Stimulated activated CD8-positive, alpha-beta memory T cell treated with anti-CD3 and anti-CD28 coated beads, Interleukin-4, amount 100 ng/mL, for 4 hours (primary cell): Measurements from ENCODE around the gene CCDC149.
"Not testable (repeated sequence)": the region's sequence is repeated elsewhere in the genome, so short reads cannot be mapped to it uniquely, and the experiment has no call there.

Experiments used
- DNase-seq, 2 donors: peaks; one replicate each; pipeline ENCODE4 v3.0.0-alpha.2; 2020; ENCODE audit warnings: low read depth in 2 of 2, low spot score in 1 of 2

Gene CCDC149

DNA sequence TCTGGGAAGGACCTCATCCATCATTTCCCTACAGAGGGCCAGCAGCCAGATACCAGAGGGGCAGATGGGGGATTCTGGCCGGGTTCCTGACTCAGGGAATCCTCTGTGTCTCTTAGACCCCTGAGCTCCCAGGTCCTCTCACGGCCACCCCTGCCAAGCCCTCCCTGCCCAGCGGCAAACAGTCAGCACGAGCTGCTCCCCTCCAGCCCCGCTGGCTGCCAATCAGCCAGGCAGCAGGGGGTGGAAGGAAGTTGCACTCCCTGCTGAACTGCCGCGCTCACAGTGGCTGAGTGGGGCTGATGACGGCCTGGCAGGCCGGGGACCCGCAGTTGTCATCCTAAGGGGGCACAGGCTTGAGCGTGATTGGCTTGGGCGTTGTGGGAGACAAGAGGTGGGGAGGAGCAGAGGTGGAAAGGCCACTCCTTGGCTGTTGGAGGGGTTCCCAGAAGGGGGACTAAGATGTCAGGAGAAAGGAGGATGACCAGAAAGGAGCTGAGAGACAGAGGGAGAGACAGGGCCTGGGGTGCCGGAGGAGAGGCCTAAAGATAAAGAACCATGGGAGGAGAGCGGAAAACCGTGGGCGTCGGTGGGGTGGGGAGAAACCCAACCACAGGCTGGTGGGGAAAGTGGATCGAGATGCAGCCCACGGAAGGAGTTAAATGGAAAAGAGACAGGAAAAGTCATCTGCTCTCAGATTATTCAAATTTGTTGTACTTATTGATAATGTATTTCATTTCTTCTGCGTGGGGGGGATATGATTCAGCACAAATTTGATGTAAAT is 4.4 kb upstream of the CCDC149 start:
- DNase-seq: no peak

DNA sequence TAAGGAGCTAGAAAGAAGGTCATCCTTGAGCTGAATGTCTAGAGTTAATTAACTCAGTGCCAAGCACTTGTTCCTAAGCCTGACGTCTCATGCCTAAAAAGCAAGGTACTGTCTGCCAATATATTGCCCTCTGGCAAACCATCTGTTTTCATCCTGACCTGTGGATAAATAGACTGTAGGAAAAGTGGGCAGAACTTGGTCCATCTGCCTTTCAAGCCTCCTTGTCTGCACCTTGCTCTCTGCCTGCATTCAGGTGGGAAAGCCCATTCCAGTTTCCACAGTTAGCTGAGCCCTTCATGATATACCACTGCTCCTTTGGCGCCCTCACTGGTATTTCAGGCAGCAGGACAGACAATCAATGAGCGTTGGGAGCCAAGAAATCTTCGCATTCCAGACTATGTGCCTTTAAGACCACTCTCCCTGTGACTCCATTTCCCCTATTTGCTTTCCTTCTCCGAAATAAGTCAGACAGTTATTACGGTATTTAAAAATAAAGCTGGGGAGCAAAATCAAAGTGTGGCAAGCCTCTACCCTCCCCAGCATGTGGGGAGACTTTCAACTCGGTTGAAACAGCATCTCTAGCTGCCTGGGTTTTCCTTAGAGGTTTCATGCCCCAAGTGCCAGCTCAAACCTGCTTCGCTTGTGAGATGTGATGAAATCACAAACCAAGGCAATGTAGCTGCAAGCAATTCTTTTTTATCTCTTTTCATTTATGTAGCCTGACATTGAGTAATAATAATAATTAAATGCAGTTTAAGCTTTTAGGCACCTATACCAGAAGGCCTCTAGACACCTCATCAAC is 2.5 kb upstream of the CCDC149 start:
- DNase-seq: no peak

DNA sequence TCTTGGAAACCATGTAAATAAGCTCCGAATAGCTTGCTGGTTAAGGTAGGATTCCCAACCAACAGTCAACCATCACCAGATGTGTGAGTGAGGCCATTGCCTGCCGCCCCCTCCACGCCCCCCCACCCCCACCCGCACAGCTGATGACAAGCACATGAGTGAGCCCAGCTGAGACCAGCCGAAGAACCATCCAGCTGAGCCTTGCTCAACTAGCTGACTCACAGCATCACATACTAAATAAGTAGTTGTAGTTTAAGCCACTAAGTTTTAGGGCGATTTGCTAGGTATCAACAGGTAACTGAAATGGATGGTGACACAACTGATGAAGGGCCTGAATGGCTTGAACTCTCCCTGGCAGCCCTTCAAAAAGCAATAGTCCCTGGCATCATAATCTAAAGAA is 1.6 kb upstream of the CCDC149 start:
- DNase-seq: no peak

DNA sequence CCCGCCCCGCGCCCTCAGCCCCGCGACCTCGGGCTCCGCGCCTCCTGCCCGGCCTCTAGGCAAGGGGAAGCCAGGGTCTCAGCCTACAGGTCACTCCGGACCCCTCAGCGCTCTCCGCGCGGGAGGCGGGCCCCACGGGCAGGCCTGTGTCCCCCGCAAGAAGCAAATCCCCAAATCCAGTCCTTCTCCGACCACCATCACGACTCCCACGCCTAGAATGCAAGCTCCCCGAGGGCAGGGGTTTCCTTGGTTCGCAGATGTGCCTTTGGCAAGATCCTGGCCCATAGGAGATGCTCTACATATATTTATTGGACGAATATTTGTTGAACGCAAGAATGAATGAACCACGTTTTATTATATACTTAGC is 260 bp upstream of the CCDC149 start:
- no peak for DNase-seq

DNA sequence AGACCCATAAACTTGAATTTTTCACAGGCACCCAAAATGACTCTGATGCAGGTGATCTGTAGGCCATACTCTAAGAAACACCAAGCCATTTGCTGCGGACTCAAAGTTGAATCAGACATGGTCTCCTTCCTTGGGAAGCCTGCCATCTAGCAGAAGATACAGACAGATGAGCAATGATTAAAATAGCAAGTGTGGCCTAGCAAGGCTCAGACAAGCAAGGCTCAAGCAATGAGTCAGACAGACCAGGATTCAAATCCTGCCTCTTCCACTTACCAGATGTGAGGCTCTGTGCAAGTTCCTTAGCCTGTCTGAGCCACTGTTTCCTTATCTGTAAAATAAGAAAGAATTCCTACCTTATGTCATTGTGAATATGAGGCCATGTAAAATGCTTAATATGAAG is 2.3 kb downstream of the CCDC149 start:
- no peak for DNase-seq

DNA sequence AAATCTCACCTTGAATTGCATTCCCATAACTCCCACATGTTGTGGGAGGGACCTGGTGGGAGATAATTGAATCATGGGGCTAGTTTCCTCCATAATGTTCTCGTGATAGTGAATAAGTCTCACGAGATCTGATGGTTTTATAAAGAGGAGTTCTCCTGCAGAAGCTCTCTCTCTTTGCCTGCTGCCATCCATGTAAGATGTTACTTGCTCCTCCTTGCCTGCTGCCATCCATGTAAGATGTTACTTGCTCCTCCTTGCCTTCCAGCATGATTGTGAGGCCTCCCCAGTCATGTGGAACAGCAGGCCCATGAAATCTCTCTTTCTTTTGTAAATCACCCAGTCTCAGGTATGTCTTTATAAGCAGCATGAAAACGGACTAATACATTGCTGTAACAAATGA is 3.2 kb downstream of the CCDC149 start:
- not testable (repeated sequence) for DNase-seq

DNA sequence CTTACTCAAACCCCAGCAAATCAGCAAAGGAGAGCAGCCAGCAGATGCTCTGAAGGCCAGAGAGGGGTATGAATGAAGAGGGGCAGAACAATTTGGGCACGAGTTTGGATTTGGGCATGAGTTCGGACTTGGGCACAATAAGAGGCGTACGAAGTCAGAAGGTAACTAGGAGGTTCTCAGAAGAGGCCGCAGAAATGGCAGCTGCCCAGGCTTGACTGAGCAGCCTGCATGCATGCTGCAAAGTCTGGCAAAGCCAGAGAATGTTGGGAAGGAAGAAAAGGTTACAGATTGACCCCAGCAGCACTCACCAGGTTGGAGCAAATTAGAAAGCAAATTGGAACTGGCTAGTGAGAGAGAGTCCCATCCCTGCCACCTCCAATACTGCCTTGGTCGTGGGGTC is 15.2 kb downstream of the CCDC149 start:
- no peak for DNase-seq

DNA sequence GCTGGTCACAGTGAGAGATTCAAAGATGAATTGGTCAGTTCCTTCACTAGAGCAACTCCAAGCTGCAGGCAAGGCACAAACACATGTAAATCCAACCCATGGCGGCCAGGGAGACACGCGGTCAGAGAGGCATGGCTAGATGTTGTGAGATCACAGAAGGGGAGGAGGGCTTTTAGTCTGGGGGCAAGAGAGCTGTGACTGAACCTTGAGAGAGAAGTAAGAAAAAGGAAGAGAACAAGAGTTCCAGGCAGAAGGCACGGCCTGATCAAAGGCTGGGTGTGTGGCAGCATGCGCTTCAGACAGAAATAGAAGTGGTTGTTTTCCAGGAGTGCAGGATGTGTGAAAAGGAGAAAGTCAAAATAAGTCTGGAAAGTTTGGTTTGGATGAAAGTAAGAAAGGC is 15.9 kb downstream of the CCDC149 start:
- DNase-seq: no peak

DNA sequence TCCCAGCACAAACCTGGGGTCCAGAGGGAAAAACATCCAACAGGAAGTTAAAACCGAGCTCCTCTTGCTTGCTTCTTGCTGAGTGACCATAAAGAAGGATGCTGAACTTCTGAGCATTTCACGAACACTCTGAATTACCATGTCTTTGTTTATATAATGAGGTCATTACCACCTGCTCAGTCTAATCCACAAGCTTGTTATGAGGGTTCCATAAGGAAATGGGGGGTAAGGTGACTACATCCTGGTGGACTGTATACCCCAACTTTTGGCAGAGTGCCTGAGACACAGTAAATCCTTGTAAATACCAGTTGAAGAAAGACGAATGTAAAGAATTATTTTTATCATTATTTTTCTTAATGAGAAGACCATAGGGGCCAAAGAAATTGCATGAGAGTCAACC is 16.8 kb downstream of the CCDC149 start:
- DNase-seq: no peak

DNA sequence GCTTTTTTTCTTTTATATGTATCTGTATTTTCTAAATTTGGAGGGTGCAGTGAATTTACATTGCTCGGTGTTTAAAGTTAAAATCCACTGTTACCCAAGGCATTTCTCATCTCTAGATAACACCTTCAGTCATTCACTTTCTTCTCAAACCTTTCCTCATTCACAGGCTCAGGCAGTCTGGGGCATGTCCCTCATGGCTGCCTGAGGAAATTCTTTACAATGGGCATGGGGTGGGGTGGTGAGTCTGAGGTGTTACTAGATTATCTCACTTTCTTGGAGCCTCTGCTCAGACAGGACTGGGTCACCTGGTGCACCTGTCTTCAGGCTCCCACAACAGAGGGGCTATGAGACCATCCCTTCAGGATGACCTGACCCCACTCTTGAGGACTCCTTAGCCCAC is 17.4 kb downstream of the CCDC149 start:
- no peak for DNase-seq

DNA sequence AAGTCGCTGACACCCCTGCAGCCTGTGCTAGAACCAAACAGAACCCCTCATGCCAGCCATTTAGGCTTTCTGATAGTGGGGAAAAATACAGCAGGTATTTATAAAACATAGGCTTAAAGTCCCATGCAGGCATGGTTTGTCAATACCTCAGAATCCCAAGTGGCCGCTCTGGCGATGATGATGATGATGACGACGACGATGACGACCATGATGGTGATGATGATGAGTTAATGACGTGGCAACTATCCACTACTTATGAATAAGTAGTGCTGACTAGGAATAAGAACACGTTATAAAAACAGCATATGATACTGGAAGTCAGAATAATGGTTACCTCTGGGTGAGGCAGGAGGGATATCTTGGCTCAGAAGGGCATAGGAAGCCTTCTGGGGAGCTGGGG is 18.0 kb downstream of the CCDC149 start:
- DNase-seq: no peak

DNA sequence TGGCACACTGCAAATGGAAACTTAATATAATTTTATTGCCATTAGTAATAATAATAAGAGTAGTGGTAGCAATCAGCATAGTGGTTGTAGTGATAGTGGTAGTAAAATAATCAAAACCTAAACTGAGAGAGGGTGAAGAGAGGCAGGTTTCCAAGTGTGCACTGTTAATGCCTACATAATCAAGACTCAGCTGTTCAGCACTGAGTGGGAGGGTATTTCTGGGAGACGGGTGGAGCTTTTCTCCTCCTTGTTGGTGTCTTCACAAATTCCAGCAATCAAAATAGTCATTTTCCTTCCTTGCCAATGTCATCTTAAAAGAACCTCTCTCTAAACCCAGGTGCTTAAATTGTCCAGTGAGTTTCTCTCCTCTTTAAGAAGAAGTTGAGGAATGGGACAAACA is 18.6 kb downstream of the CCDC149 start:
- DNase-seq: no peak

DNA sequence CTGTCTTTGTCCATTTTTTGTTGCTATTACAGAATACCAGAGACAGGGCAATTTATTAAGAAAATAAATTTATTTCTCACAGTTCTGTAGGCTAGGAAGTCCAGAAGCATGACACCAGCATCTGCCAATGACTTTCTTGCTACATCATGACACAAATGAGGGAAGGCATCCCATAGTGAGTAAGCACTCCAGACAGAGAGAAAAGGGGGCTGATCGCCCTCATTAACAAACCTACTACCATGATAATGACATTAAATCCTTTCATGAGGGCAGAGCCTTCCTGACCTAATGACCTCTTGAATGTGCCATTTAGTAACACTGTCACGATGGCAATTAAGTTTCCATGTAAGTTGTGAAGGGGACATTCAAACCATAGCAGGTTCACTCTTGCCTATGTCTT is 20.1 kb downstream of the CCDC149 start:
- DNase-seq: no peak

DNA sequence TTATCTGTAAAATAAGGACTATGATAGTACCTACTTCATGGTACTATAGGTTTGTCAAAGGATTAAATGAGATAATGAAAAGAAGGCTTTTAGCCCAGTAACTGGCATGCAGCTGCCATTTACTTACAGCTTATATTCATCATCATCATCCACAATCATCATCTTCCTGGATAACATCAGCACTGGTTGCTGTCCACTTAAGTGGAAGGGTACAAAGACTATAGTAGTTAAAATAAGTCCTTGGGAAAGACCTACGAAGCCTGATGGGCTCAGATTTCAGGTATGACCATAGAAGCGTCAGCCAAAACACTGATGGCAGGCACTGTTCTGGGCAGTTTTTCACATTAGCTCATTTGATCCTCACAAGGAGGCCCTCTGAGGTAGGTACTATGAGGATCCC is 20.6 kb downstream of the CCDC149 start:
- DNase-seq: no peak

DNA sequence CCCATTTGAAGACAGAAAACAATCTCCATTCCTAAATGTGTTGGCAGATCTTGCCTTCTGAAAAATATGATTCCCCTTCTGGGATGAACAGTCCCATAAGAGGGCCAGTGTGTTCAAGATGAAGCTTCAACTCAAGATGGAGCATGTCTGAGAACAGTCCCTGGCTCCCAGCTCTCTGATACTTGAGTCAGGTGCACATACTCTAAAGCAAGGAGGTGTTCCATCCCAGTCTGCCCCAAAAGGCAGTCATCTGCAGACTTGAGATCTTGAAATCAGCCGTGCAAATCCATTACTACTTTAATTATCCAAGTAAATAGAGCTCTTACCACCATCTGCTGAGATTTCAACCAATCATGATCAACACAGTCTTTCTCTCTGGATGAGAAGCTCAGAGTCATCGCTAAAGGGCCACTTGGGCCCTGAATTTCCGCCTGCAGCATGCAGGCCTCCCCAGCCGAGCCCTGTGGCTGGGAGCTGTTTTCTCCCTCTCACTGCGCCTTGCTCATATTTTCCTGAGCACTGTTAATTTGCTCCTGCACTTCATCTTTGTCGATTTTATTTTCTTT is 22.2 kb downstream of the CCDC149 start:
- DNase-seq: no peak

DNA sequence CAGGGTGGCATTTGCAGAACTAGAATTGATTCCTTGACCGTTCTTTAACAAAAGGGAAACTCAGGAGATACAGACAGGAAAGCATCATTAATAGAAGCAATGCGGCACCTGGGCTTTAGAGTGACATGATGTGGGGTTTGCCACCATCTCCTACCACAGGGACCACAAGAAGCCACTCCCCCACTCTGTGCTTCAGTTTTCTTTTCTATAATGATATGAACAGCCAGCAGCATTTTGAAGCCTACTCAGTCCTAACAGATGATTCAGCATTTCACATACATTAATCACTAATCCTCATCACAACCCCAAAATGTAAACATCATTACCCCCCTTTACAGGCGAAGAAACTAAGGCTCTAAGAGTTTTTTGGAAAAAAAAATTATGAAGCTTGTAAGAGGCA is 22.9 kb downstream of the CCDC149 start:
- no peak for DNase-seq

DNA sequence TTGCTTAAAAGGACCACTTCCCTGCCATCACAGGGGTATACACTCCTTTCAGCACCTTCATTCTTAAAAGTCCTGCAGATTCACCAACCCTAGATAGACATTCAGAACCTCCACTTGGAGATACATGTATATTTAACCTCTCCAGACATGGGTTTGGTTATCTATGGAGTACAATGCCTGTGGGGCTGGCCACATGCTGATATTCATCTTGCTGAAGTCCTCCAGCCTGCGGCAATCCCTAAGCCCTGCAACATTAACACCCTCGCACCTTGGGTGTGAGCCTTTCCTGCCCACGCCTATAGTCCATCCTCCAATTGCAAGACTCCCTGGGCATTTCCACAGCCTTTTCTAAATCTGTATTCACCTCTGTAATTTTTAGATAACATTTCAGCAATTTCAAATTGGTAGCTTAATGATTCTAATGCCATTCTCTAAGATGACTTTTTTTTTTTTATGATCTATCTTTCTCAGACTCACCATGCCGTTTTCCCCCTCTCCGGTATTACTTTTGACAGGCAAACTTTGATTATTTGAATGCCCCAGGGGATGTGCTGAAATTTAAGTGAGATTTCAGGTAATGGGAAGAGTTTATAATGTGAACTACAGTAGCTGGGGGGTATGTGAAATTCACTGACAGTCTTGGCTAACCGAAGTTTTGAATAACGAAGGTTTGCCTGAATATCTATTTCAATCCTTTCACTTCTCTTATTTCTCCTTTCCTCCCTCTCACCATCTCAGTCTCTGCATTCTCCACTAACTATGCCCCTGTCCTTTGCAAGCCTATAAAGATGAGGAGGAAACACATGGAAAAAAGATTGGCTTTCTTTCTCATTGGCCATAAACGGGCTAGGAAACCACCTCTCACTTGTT is 24.1 kb downstream of the CCDC149 start:
- no peak for DNase-seq

DNA sequence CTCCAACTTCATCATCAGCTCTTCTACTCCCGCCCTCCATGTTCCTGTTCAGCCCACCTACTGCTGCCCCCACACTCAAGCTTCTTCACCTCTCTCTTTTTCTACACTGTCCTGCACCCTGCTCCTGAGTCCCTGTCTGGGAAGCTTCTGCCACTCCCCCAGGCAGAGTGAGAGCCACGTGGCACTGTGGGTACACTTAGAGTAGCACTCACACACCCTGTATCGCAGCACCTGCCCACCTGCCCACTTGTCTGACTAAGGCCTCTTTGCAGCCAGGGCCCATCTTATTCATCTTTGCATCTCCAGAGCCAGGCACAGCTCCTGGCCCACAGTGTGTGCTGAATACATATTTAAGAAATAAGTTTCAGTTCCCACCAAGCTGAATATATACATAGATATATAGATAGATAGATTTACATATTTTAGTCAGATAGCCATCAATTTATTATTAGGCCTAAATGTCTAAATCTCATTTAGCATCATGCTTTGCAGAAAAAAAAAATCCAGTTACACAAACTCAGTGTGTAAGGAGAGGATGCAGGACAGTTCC is 24.9 kb downstream of the CCDC149 start:
- no peak for DNase-seq

DNA sequence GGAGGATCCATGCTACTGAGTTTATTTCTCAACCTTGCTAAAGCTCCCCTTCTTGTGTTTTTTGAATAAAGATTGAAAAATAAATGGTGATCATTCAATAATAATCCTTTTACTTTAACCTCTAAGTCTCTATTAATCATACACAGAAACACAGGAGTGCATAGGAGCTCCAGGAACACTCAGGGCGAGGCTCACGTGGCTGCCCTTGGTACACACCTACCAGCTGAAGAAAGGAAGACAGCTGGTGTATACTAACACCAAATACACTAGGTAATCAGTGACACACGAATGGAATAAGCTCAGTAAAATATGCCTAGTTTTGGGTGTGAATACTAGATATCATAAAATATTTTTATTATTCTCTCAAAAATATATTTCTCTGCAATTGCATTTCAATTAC is 26.2 kb downstream of the CCDC149 start:
- no peak for DNase-seq

DNA sequence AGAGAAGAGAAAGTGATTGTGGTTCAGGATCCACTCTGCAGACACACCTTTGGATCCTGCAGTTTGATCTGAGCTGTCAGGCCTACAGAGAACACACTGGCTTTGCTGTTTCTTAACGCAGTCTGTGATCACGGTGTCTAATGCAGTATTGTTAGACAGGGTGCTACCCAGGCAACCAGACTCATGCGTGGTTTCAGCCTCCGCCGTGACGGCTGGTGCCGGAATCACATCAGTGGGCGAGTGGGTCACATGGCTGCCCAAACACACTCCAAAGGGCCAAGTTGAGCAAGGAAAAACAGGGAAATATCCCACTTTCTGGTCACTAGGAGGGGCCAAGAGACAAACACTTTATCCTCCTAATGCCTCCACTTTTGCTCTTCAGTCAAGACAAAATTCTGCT is 27.5 kb downstream of the CCDC149 start:
- no peak for DNase-seq

DNA sequence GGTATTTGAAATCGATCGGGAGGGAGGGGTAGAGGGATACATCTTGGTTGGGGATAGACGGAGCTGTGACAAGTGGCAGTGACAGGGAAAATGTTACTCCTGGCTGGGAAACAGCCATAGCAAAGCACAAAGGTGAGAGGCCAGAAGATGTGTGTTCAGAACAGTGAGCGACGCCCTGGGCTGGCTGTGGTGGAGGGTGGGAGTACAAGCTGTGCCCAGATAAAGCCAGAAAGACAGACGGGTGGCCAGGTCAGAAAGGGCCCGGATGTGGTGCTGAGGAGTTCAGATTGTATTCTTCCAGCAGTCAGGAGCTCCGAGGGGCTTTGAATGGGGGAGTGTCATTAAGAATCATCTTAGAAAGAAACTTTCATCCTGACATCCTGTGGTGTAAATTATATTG is 27.9 kb downstream of the CCDC149 start:
- DNase-seq: no peak
